PC-9 (cell line): ENCODE data around the gene DHRS7C.

Experiments
- EZH2 ChIP-seq: fragments of 200-600 bp; sonication (generic); IDR thresholded peaks from 2 replicates; pipeline ENCODE4 v1.8.0; 2017; ENCODE audit warnings: antibody characterized with exemption, low read depth
- TF ChIP-seq, protein P1 (sequence below): fragments of 200-600 bp; sonication (generic); conservative IDR thresholded peaks from 2 replicates; pipeline ENCODE4 v1.6.1; 2017; ENCODE audit warnings: mixed run types, antibody characterized with exemption, mild to moderate bottlenecking, moderate library complexity

DNA sequence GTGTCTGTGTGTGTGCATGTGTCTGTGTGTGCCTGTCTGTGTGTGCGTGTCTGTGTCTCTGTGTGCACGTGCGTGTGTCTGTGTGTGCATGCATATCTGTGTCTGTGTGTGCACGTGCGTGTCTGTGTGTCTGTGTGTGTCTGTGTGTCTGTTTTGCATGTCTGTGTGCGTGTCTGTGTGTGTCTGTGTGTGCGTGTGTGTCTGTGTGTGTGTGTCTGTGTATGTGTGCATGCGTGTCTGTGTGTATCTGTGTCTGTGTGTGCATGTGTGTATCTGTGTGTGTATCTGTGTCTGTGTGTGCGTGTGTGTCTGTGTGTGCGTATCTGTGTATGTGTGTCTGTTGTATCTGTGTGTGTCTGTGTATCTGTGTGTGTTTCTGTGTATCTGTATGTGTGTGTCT is 25.1 kb upstream of the DHRS7C start:
- TF ChIP-seq, protein P1, sequence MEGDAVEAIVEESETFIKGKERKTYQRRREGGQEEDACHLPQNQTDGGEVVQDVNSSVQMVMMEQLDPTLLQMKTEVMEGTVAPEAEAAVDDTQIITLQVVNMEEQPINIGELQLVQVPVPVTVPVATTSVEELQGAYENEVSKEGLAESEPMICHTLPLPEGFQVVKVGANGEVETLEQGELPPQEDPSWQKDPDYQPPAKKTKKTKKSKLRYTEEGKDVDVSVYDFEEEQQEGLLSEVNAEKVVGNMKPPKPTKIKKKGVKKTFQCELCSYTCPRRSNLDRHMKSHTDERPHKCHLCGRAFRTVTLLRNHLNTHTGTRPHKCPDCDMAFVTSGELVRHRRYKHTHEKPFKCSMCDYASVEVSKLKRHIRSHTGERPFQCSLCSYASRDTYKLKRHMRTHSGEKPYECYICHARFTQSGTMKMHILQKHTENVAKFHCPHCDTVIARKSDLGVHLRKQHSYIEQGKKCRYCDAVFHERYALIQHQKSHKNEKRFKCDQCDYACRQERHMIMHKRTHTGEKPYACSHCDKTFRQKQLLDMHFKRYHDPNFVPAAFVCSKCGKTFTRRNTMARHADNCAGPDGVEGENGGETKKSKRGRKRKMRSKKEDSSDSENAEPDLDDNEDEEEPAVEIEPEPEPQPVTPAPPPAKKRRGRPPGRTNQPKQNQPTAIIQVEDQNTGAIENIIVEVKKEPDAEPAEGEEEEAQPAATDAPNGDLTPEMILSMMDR = no peak
- TF ChIP-seq EZH2 = no peak
